Fibroblast of skin of scalp (primary cell): ENCODE measurements around the gene ADGRG4. TPM values are rescaled to one million over a fixed set of nuclear protein-coding genes. Genes with fewer than 3 reads are reported as not detected.
"Not testable (repeated sequence)": the region's sequence is repeated elsewhere in the genome, so short reads cannot be mapped to it uniquely, and the experiment has no call there.

ENCODE experiments used
- DNase-seq: peaks from one replicate; pipeline ENCODE4 v3.0.0-alpha.2; 2013
- polyA plus RNA-seq, 2 experiments: library from polyadenylated mRNA; unstranded; fragments of 120-200 nt; gene quantifications; one replicate each; pipeline ENCODE4 v1.2.1, GENCODE V29; 2013; ENCODE audit not compliant: insufficient read length in 2 of 2

ADGRG4 gene
- 0.01 TPM for polyA plus RNA-seq (2013, experiment 1 of 2; ENCODE audit: insufficient read length)
- not detected for polyA plus RNA-seq (2013, experiment 2 of 2; ENCODE audit: insufficient read length)

GRCh38 chrX:136300721-136301120, at the start of gene ADGRG4:
Gene ADGRG4, plus strand, starts transcription at chrX:136300963. Its CDS starts 7,815 bp downstream, at chrX:136308778.
- not testable (repeated sequence) for DNase-seq

- peak; percentile 58 for DNase-seq
These were observed 49.4 kb upstream of the ADGRG4 start, which contains the start of gene MAP7D3 for GRCh38 chrX:136251041-136251991. Gene MAP7D3, minus strand, starts transcription at chrX:136251400. Its CDS starts 42 bp downstream, at chrX:136251358.

- peak; percentile 23 for DNase-seq
These were observed 45.2 kb upstream of the ADGRG4 start for GRCh38 chrX:136255541-136255940.

GRCh38 chrX:136256026-136256425, 44.7 kb upstream of the ADGRG4 start:
- DNase-seq = no peak

- DNase-seq = no peak
These were observed 41.8 kb upstream of the ADGRG4 start for GRCh38 chrX:136258951-136259350.

- peak; percentile 82 for DNase-seq
These were observed 41.2 kb upstream of the ADGRG4 start for GRCh38 chrX:136259543-136259942.

- peak; percentile 97 for DNase-seq
These were observed 40.0 kb upstream of the ADGRG4 start for GRCh38 chrX:136260776-136261175.

- no peak for DNase-seq
These were observed 39.4 kb upstream of the ADGRG4 start for GRCh38 chrX:136261321-136261720.

- DNase-seq = no peak
These were observed 38.5 kb upstream of the ADGRG4 start for GRCh38 chrX:136262243-136262642.

- no peak for DNase-seq
These were observed 37.9 kb upstream of the ADGRG4 start for GRCh38 chrX:136262812-136263315.

- DNase-seq = no peak
These were observed 33.9 kb upstream of the ADGRG4 start for GRCh38 chrX:136266828-136267227.

GRCh38 chrX:136268051-136269048, 32.4 kb upstream of the ADGRG4 start:
- peak; percentile 52 for DNase-seq

- no peak for DNase-seq
These were observed 30.8 kb upstream of the ADGRG4 start for GRCh38 chrX:136269921-136270320.

- DNase-seq = no peak
These were observed 29.5 kb upstream of the ADGRG4 start for GRCh38 chrX:136271300-136271699.

- DNase-seq = peak; percentile 31
These were observed 28.4 kb upstream of the ADGRG4 start for GRCh38 chrX:136272325-136272724.

GRCh38 chrX:136273986-136274385, 26.8 kb upstream of the ADGRG4 start:
- DNase-seq = no peak

- no peak for DNase-seq
These were observed 25.2 kb upstream of the ADGRG4 start for GRCh38 chrX:136275553-136275952.

GRCh38 chrX:136286375-136286774, 14.4 kb upstream of the ADGRG4 start:
- DNase-seq = not testable (repeated sequence)

- DNase-seq = no peak
These were observed 8.9 kb upstream of the ADGRG4 start for GRCh38 chrX:136291824-136292223.

GRCh38 chrX:136292656-136293055, 8.1 kb upstream of the ADGRG4 start:
- no peak for DNase-seq

- DNase-seq = no peak
These were observed 5.4 kb upstream of the ADGRG4 start for GRCh38 chrX:136295380-136295779.

GRCh38 chrX:136303041-136303440, 2.3 kb downstream of the ADGRG4 start:
- no peak for DNase-seq
